DND-41 (cell line): ENCODE results near the gene AKAP13.

ENCODE experiments used
- ATAC-seq: fragments of 200-7000 bp; cut with Tn5 transposase; 3 replicates; pipeline ENCODE4 v1.9.1; 2021; ENCODE audit warnings: low read depth; ENCODE audit not compliant: insufficient read depth
- DNase-seq: peaks from one replicate; pipeline ENCODE4 v3.0.0-alpha.2; 2020
- H2AFZ ChIP-seq: 2 replicates; pipeline ENCODE4 v1.6.0; 2012; ENCODE audit warnings: low read depth, low read length
- H3K27ac ChIP-seq: 2 replicates; pipeline ENCODE4 v1.5.1; 2012; ENCODE audit warnings: low read length, inconsistent platforms
- H3K27me3 ChIP-seq: fragments of 200-600 bp; sonication (generic); 2 replicates; pipeline ENCODE4 v1.6.0; 2012; ENCODE audit warnings: low read length, mild to moderate bottlenecking, inconsistent platforms; ENCODE audit not compliant: insufficient read depth, poor library complexity
- H3K36me3 ChIP-seq: 2 replicates; pipeline ENCODE4 v1.5.1; 2012; ENCODE audit warnings: low read length, inconsistent platforms; ENCODE audit not compliant: insufficient read depth
- H3K4me1 ChIP-seq: 2 replicates; pipeline ENCODE4 v1.5.1; 2012; ENCODE audit warnings: mild to moderate bottlenecking, low read length; ENCODE audit not compliant: insufficient read depth
- H3K4me2 ChIP-seq: 2 replicates; pipeline ENCODE4 v1.6.0; 2012; ENCODE audit warnings: mild to moderate bottlenecking, moderate library complexity, low read length, inconsistent platforms; ENCODE audit not compliant: insufficient read depth
- H3K4me3 ChIP-seq, 2 experiments: fragments of 200-600 bp in 1 of 2; shearing (Covaris generic) in 1 of 2; 2 replicates each; pipeline ENCODE4 v1.5.1; 2012 to 2016; ENCODE audit warnings: inconsistent platforms in 2 of 2, low read length in 2 of 2, mild to moderate bottlenecking in 2 of 2, low read depth in 1 of 2, moderate library complexity in 1 of 2
- H3K79me2 ChIP-seq: 2 replicates; pipeline ENCODE4 v1.6.0; 2012; ENCODE audit warnings: low read length, inconsistent platforms; ENCODE audit not compliant: insufficient read depth
- H3K9ac ChIP-seq: 2 replicates; pipeline ENCODE4 v1.6.0; 2012; ENCODE audit warnings: low read depth, mild to moderate bottlenecking, inconsistent platforms, low read length, moderate library complexity
- H3K9me3 ChIP-seq: 2 replicates; pipeline ENCODE4 v1.5.1; 2012; ENCODE audit warnings: low read length, moderate library complexity, mild to moderate bottlenecking, inconsistent platforms; ENCODE audit not compliant: insufficient read depth, severe bottlenecking
- H4K20me1 ChIP-seq: 2 replicates; pipeline ENCODE4 v1.6.0; 2012; ENCODE audit warnings: low read length; ENCODE audit not compliant: insufficient read depth
- CTCF ChIP-seq: IDR thresholded peaks from 2 replicates; pipeline ENCODE4 v1.5.1; 2012; ENCODE audit warnings: borderline replicate concordance, low read length, moderate library complexity, mild to moderate bottlenecking; ENCODE audit not compliant: poor library complexity, severe bottlenecking; ENCODE audit errors: extremely low read depth
- EZH2 ChIP-seq: IDR thresholded peaks from 3 replicates; pipeline ENCODE4 v1.6.1; 2012; ENCODE audit warnings: borderline replicate concordance, low read depth, mild to moderate bottlenecking, moderate library complexity, low read length, inconsistent platforms; ENCODE audit not compliant: severe bottlenecking

Gene AKAP13

GRCh38 chr15:85494048-85494777, 113.8 kb downstream of the AKAP13 start:
- Histone ChIP-seq H3K9me3 (no peaks in the 10 kb centered on the region), H3K27me3 (no peaks in the 10 kb centered on the region), H3K4me1 (no peaks in the 10 kb centered on the region), H3K9ac (no peak overlapping the region), H3K4me2 (no peak overlapping the region), H3K4me3 (no peak overlapping the region), H3K79me2 (no peaks in the 10 kb centered on the region), H3K27ac (no peak overlapping the region), H2AFZ (no peak overlapping the region), H4K20me1 (peaks cover 2% of the 10 kb centered on the region; the same call in 1 of the 2 replicates), H3K36me3 (no peaks in the 10 kb centered on the region)
- TF ChIP-seq EZH2 = no peak
- TF ChIP-seq CTCF = no peak
- DNase-seq (no peak), ATAC-seq (no peak)

- no peaks in the 10 kb centered on the region for H3K9me3 ChIP-seq
- no peak for DNase-seq
- peaks cover 2% of the 10 kb centered on the region; the same call in 1 of the 2 replicates for H4K20me1 ChIP-seq
- H3K27ac ChIP-seq = no peak overlapping the region
- ATAC-seq = no peak
- H3K4me3 ChIP-seq = no peak overlapping the region
- H2AFZ ChIP-seq = no peak overlapping the region
- H3K27me3 ChIP-seq = no peaks in the 10 kb centered on the region
- TF ChIP-seq EZH2 = no peak
- no peak for TF ChIP-seq CTCF
- no peak overlapping the region for H3K4me2 ChIP-seq
- no peaks in the 10 kb centered on the region for H3K4me1 ChIP-seq
- H3K36me3 ChIP-seq = no peaks in the 10 kb centered on the region
- H3K9ac ChIP-seq = no peak overlapping the region
- no peaks in the 10 kb centered on the region for H3K79me2 ChIP-seq
Measured at GRCh38 chr15:85495096-85495495, 114.7 kb downstream of the AKAP13 start.

GRCh38 chr15:85495544-85495943, 115.1 kb downstream of the AKAP13 start:
- Histone ChIP-seq H2AFZ (no peak overlapping the region), H3K9me3 (no peaks in the 10 kb centered on the region), H3K9ac (no peak overlapping the region), H3K4me2 (no peak overlapping the region), H3K27ac (no peak overlapping the region), H3K79me2 (no peaks in the 10 kb centered on the region), H3K27me3 (no peaks in the 10 kb centered on the region), H3K4me1 (no peaks in the 10 kb centered on the region), H4K20me1 (peaks cover 2% of the 10 kb centered on the region; the same call in 1 of the 2 replicates), H3K4me3 (no peak overlapping the region), H3K36me3 (no peaks in the 10 kb centered on the region)
- no peak for DNase-seq
- TF ChIP-seq EZH2 = no peak
- TF ChIP-seq CTCF = no peak
- no peak for ATAC-seq
